ENCODE data around the gene PAQR9. TPM values are rescaled to one million over a fixed set of nuclear protein-coding genes. Genes with fewer than 3 reads are reported as not detected.

Gene PAQR9
- total and polyA plus RNA-seq, 10 donors, result 0.04 to 0.64 (median 0.42) TPM; not detected in 6

GRCh38 chr3:143004823-143005222, 41.3 kb upstream of the PAQR9 start:
- Histone ChIP-seq H3K27me3 (replicated peaks in 1 of 7) (no peaks in the 10 kb centered on the region), H3K36me3 (no peaks in the 10 kb centered on the region), H3K27ac (no peak overlapping the region), H3K4me1 (peaks cover 26 to 92% (median 80%) of the 10 kb centered on the region in 6 donors), H3K4me3 (peak overlapping the region in 1 of 8 donors; percentile 15), H3K9me3 (no peaks in the 10 kb centered on the region)
- intact Hi-C loops (cut with DNase I; ENCODE audit: low total_unique reads), result no loop called here
- no peak for DNase-seq
- WGBS, 5 donors, result 89 to 96% (median 93%) methylated on average over 2 of the region's 2 CpGs
- TF ChIP-seq POLR2A (IDR thresholded peaks at IDR 0.05) (no peak), CTCF (IDR thresholded peaks at IDR 0.05 in 8 of 11, conservative IDR thresholded peaks at IDR 0.05 in 3 of 11) (no peak), POLR2AphosphoS5 (IDR thresholded peaks at IDR 0.05) (no peak)

- Histone ChIP-seq H3K9me3 (no peaks in the 10 kb centered on the region), H3K36me3 (no peaks in the 10 kb centered on the region), H3K27ac (peak overlapping the region in 4 of 8 donors; percentile 90 to 95 (median 94)), H3K27me3 (replicated peaks in 1 of 7) (no peaks in the 10 kb centered on the region), H3K4me3 (peak overlapping the region; percentile 77 to 99 (median 98)), H3K4me1 (peaks cover 26 to 71% (median 60%) of the 10 kb centered on the region in 6 donors)
- DNase-seq, result no peak
- TF ChIP-seq CTCF (IDR thresholded peaks at IDR 0.05 in 8 of 11, conservative IDR thresholded peaks at IDR 0.05 in 3 of 11), result no peak
- TF ChIP-seq POLR2AphosphoS5 (IDR thresholded peaks at IDR 0.05), result no peak
- no peak for TF ChIP-seq POLR2A (IDR thresholded peaks at IDR 0.05)
- 3 to 6% (median 4%) methylated on average over 9 of the region's 9 CpGs for whole genome bisulfite sequencing, 5 donors
- intact Hi-C loops (cut with DNase I; ENCODE audit: low total_unique reads), result no loop called here
Observed at GRCh38 chr3:143002727-143003126, 39.3 kb upstream of the PAQR9 start.

- DNase-seq, result no peak
- H3K27ac ChIP-seq, result peak overlapping the region; percentile 90 to 97 (median 94)
- H3K27me3 ChIP-seq (replicated peaks in 1 of 7), result no peaks in the 10 kb centered on the region
- intact Hi-C loops (cut with DNase I; ENCODE audit: low total_unique reads), result no loop called here
- H3K36me3 ChIP-seq, result no peaks in the 10 kb centered on the region
- H3K9me3 ChIP-seq, result no peaks in the 10 kb centered on the region
- peak overlapping the region; percentile 77 to 99 (median 98) for H3K4me3 ChIP-seq
- 0 to 1% (median 0%) methylated on average over 19 of the region's 19 CpGs for WGBS, 5 donors
- peaks cover 26 to 65% (median 56%) of the 10 kb centered on the region in 6 donors for H3K4me1 ChIP-seq
- TF ChIP-seq POLR2A (IDR thresholded peaks at IDR 0.05), result no peak
- TF ChIP-seq POLR2AphosphoS5 (IDR thresholded peaks at IDR 0.05), result no peak
- no peak for TF ChIP-seq CTCF (IDR thresholded peaks at IDR 0.05 in 8 of 11, conservative IDR thresholded peaks at IDR 0.05 in 3 of 11)
Observed at GRCh38 chr3:143002083-143002712, 38.7 kb upstream of the PAQR9 start.

- H3K4me3 ChIP-seq, result peak within 1 kb of the TSS; percentile 77 to 99 (median 98)
- peaks cover 20 to 59% (median 52%) of the 10 kb centered on the region in 6 donors for H3K4me1 ChIP-seq
- intact Hi-C loops (cut with DNase I; ENCODE audit: low total_unique reads), result no loop called here
- no peaks in the 10 kb centered on the region for H3K27me3 ChIP-seq (replicated peaks in 1 of 7)
- H3K9me3 ChIP-seq, result no peaks in the 10 kb centered on the region
- WGBS, 5 donors, result 0 to 1% (median 0%) methylated on average over 39 to 55 of the region's 55 CpGs
- no peaks in the 10 kb centered on the region for H3K36me3 ChIP-seq
- peak within 1 kb of the TSS; percentile 90 to 97 (median 94) for H3K27ac ChIP-seq
- TF ChIP-seq CTCF (IDR thresholded peaks at IDR 0.05 in 8 of 11, conservative IDR thresholded peaks at IDR 0.05 in 3 of 11), result peak in 8 of 11 experiments; percentile 5 to 63 (median 28)
- peak; percentile 93 to 95 (median 94) for TF ChIP-seq POLR2AphosphoS5 (IDR thresholded peaks at IDR 0.05)
- TF ChIP-seq POLR2A (IDR thresholded peaks at IDR 0.05), result peak in 1 of 3 donors; percentile 54
- DNase-seq, result peak; percentile 99
Observed at GRCh38 chr3:143001369-143002082, 38.1 kb upstream of the PAQR9 start, which contains the start of gene U2SURP. TSS of gene U2SURP (plus strand) at chr3:143001570. CDS start at chr3:143001629, 59 bp downstream.
